Type B pancreatic cell (in vitro differentiated cells): ENCODE measurements around the gene ZDHHC19. TPM values are rescaled to one million over a fixed set of nuclear protein-coding genes. Genes with fewer than 3 reads are reported as not detected.
"Not testable (repeated sequence)": the region's sequence is repeated elsewhere in the genome, so short reads cannot be mapped to it uniquely, and the experiment has no call there.

ENCODE experiments used
- DNase-seq: peaks from one replicate; pipeline ENCODE4 v3.0.0; 2021; ENCODE audit warnings: mixed read lengths; ENCODE audit not compliant: unreplicated experiment; ENCODE audit errors: extremely low spot score
- H3K27ac Mint-ChIP-seq: 2 replicates; pipeline ENCODE4 v1.8.0; 2021; ENCODE audit warnings: mild to moderate bottlenecking, mixed read lengths
- H3K27me3 Mint-ChIP-seq: 2 replicates; pipeline ENCODE4 v1.8.0; 2021; ENCODE audit warnings: mixed read lengths
- H3K36me3 Mint-ChIP-seq: 2 replicates; pipeline ENCODE4 v1.8.0; 2021; ENCODE audit warnings: mixed read lengths
- H3K4me1 Mint-ChIP-seq: one replicate; pipeline ENCODE4 v1.8.0; 2021; ENCODE audit warnings: mixed read lengths; ENCODE audit not compliant: unreplicated experiment
- H3K4me3 Mint-ChIP-seq: 2 replicates; pipeline ENCODE4 v1.8.0; 2021; ENCODE audit warnings: mild to moderate bottlenecking, mixed read lengths
- H3K9me3 Mint-ChIP-seq: 2 replicates; pipeline ENCODE4 v1.8.0; 2021; ENCODE audit warnings: mixed read lengths
- total RNA-seq: library from RNA; stranded (reverse); gene quantifications from 2 replicates; pipeline ENCODE4 v1.2.1, GENCODE V29; 2021; ENCODE audit warnings: low replicate concordance
- TF ChIP-seq, protein P1 (sequence below): fragments of 200-600 bp; sonication (generic); conservative IDR thresholded peaks from 2 replicates; pipeline ENCODE4 v1.5.0; 2021; ENCODE audit warnings: antibody characterized with exemption, mild to moderate bottlenecking

ZDHHC19 gene
- total RNA-seq, 1 donor from 2014 or later = 0.85 TPM

GRCh38 chr3:196246612-196247308 is 35.6 kb upstream of the ZDHHC19 start:
- TF ChIP-seq, protein P1, sequence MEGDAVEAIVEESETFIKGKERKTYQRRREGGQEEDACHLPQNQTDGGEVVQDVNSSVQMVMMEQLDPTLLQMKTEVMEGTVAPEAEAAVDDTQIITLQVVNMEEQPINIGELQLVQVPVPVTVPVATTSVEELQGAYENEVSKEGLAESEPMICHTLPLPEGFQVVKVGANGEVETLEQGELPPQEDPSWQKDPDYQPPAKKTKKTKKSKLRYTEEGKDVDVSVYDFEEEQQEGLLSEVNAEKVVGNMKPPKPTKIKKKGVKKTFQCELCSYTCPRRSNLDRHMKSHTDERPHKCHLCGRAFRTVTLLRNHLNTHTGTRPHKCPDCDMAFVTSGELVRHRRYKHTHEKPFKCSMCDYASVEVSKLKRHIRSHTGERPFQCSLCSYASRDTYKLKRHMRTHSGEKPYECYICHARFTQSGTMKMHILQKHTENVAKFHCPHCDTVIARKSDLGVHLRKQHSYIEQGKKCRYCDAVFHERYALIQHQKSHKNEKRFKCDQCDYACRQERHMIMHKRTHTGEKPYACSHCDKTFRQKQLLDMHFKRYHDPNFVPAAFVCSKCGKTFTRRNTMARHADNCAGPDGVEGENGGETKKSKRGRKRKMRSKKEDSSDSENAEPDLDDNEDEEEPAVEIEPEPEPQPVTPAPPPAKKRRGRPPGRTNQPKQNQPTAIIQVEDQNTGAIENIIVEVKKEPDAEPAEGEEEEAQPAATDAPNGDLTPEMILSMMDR = no peak
- H3K27ac Mint-ChIP-seq = no peak overlapping the region
- no peaks in the 10 kb centered on the region for H3K27me3 Mint-ChIP-seq
- no peak for DNase-seq
- H3K36me3 Mint-ChIP-seq = peaks cover 25% of the 10 kb centered on the region
- H3K4me3 Mint-ChIP-seq = no peak overlapping the region
- H3K9me3 Mint-ChIP-seq = no peaks in the 10 kb centered on the region
- H3K4me1 Mint-ChIP-seq = no peaks in the 10 kb centered on the region

DNA sequence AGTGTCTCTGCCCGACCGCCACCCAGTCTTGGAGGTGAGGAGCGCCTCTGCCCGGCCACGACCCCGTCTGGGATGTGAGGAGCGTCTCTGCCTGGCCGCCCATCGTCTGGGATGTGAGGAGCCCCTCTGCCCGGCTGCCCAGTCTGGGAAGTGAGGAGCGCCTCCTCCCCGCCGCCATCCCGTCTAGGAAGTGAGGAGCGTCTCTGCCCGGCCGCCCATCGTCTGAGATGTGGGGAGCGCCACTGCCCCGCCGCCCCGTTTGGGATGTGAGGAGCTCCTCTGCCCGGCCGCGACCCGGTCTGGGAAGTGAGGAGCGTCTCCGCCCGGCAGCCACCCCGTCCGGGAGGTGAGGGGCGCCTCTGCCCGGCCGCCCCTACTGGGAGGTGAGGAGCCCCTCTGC is 33.0 kb upstream of the ZDHHC19 start:
- H3K4me3 Mint-ChIP-seq, H3K27me3 Mint-ChIP-seq, H3K4me1 Mint-ChIP-seq, H3K9me3 Mint-ChIP-seq, DNase-seq, H3K27ac Mint-ChIP-seq: not testable (repeated sequence)
- H3K36me3 Mint-ChIP-seq = peaks cover 29% of the 10 kb centered on the region

DNA sequence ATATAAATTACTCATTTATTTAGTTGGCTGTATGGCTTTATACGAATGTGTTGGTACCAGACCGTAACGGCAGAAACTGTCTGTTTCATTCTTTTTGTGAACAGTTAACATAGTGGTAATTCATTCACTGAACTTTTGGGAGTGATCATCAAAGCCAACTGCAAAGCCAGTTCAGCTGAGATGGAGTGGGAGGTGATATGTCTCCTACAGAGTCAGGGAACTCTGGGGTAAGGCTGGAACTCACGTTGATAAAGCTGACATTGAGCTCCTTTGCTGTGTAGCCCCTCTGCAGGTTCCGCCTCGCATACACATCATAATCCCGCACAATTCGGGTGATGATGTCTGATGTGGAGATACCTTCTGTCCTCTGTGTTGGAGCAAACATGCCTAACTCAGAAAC is 30.5 kb upstream of the ZDHHC19 start:
- TF ChIP-seq, protein P1 = no peak
- Mint-ChIP-seq H3K4me3 (no peak overlapping the region), H3K4me1 (no peaks in the 10 kb centered on the region), H3K27me3 (no peaks in the 10 kb centered on the region), H3K9me3 (no peaks in the 10 kb centered on the region), H3K27ac (no peak overlapping the region), H3K36me3 (peaks cover 30% of the 10 kb centered on the region)
- no peak for DNase-seq

GRCh38 chr3:196240424-196240823 is 29.2 kb upstream of the ZDHHC19 start:
- TF ChIP-seq, protein P1 = no peak
- H3K27me3 Mint-ChIP-seq = no peaks in the 10 kb centered on the region

GRCh38 chr3:196238612-196239560 is 27.7 kb upstream of the ZDHHC19 start:
- DNase-seq = no peak
- H3K4me3 Mint-ChIP-seq = no peak overlapping the region
- H3K27ac Mint-ChIP-seq = no peak overlapping the region
- H3K9me3 Mint-ChIP-seq = no peaks in the 10 kb centered on the region
- TF ChIP-seq, protein P1 = no peak
- no peaks in the 10 kb centered on the region for H3K27me3 Mint-ChIP-seq
- peaks cover 24% of the 10 kb centered on the region for H3K36me3 Mint-ChIP-seq
- H3K4me1 Mint-ChIP-seq = no peaks in the 10 kb centered on the region

More at GRCh38 chr3:196240424-196240823, 29.2 kb upstream of the ZDHHC19 start:
- no peak overlapping the region for H3K27ac Mint-ChIP-seq
- no peak overlapping the region for H3K4me3 Mint-ChIP-seq
- no peaks in the 10 kb centered on the region for H3K9me3 Mint-ChIP-seq
- no peaks in the 10 kb centered on the region for H3K4me1 Mint-ChIP-seq
- H3K36me3 Mint-ChIP-seq = peaks cover 23% of the 10 kb centered on the region
- no peak for DNase-seq

- no peaks in the 10 kb centered on the region for H3K9me3 Mint-ChIP-seq
- no peaks in the 10 kb centered on the region for H3K4me1 Mint-ChIP-seq
- TF ChIP-seq, protein P1 = no peak
- H3K4me3 Mint-ChIP-seq = no peak overlapping the region
- no peaks in the 10 kb centered on the region for H3K27me3 Mint-ChIP-seq
- H3K36me3 Mint-ChIP-seq = peaks cover 22% of the 10 kb centered on the region
- no peak for DNase-seq
- no peak overlapping the region for H3K27ac Mint-ChIP-seq
Measured at GRCh38 chr3:196237203-196237602, 26.0 kb upstream of the ZDHHC19 start.
